Left renal cortex interstitium (tissue), 4 donors: ENCODE results near the gene CLCN5. TPM values are rescaled to one million over a fixed set of nuclear protein-coding genes. Genes with fewer than 3 reads are reported as not detected.
"Not testable (repeated sequence)": the region's sequence is repeated elsewhere in the genome, so short reads cannot be mapped to it uniquely, and the experiment has no call there.

Experiments
- DNase-seq, 4 donors: peaks; one replicate each; pipeline ENCODE4 v3.0.0-alpha.2; 2013; ENCODE audit warnings: low read depth in 4 of 4, low spot score in 2 of 4, missing footprints in 1 of 4
- polyA plus RNA-seq, 4 donors: library from polyadenylated mRNA; unstranded; fragments of 120-200 nt; gene quantifications; one replicate each; pipeline ENCODE4 v1.2.1, GENCODE V29; 2013; ENCODE audit not compliant: insufficient read length in 4 of 4

The CLCN5 gene
- polyA plus RNA-seq, 4 donors = 68.5 to 99.3 (median 80.5) TPM

- no peak for DNase-seq
Observed at GRCh38 chrX:49993661-49994060, 71.3 kb downstream of the CLCN5 start.

GRCh38 chrX:49995107-49995731, 72.8 kb downstream of the CLCN5 start:
- no peak for DNase-seq

- DNase-seq = no peak
Observed at GRCh38 chrX:49995795-49996455, 73.5 kb downstream of the CLCN5 start.

GRCh38 chrX:49996474-49996873, 74.1 kb downstream of the CLCN5 start:
- no peak for DNase-seq

- no peak for DNase-seq
Observed at GRCh38 chrX:49999087-49999486, 76.7 kb downstream of the CLCN5 start.

GRCh38 chrX:50000937-50001542, 78.6 kb downstream of the CLCN5 start:
- no peak for DNase-seq

- DNase-seq = no peak
Observed at GRCh38 chrX:50002067-50002714, 79.8 kb downstream of the CLCN5 start.

GRCh38 chrX:50003467-50003866, 81.1 kb downstream of the CLCN5 start:
- DNase-seq = no peak

GRCh38 chrX:50003927-50004326, 81.5 kb downstream of the CLCN5 start:
- DNase-seq = no peak

- not testable (repeated sequence) for DNase-seq
Observed at GRCh38 chrX:50025591-50025990, 103.2 kb downstream of the CLCN5 start.

GRCh38 chrX:50035126-50035525, 112.7 kb downstream of the CLCN5 start:
- no peak for DNase-seq

- no peak for DNase-seq
Observed at GRCh38 chrX:50036426-50036825, 114.0 kb downstream of the CLCN5 start.

GRCh38 chrX:50045823-50046222, 123.4 kb downstream of the CLCN5 start:
- DNase-seq = no peak

- DNase-seq = no peak
Observed at GRCh38 chrX:50049228-50049627, 126.8 kb downstream of the CLCN5 start.

GRCh38 chrX:50054147-50054546, 131.8 kb downstream of the CLCN5 start:
- DNase-seq = no peak

- no peak for DNase-seq
Observed at GRCh38 chrX:50066318-50066937, 144.0 kb downstream of the CLCN5 start.

GRCh38 chrX:50067435-50068284, 145.3 kb downstream of the CLCN5 start:
- peak in 1 of 4 donors; percentile 50 for DNase-seq

GRCh38 chrX:50068285-50068563, 145.8 kb downstream of the CLCN5 start:
- DNase-seq = no peak

- no peak for DNase-seq
Observed at GRCh38 chrX:50068893-50069292, 146.5 kb downstream of the CLCN5 start.

- DNase-seq = no peak
Observed at GRCh38 chrX:50071494-50071893, 149.1 kb downstream of the CLCN5 start.
